ENCODE data around the gene CST8.

Gene CST8

DNA sequence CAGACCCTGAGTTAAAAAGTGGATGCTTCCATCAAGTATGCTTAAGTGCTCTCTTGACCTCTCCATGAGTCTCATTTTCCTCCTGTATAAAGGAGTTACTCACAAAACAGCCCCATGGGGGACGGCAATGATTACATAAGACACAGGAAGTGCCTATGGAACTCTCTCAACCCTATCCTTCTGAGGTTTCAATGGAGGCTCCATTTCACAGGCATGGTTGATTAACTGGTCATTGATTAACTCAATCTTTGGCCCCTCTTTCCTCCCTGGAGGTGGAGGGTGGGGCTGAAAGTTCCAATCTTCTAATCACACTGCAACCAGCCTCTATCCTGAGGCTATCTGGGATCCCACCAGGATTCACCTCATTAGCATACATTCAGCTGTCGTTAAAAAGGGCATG is 29.3 kb downstream of the CST8 start:
- H3K4me3 ChIP-seq (ENCODE audit: low read depth, low read length), result no peak overlapping the region
- peaks cover under 1% of the 10 kb centered on the region; the same call in 1 of the 2 replicates for H3K4me1 ChIP-seq (ENCODE audit: control insufficient read depth, insufficient read depth, low read length)

DNA sequence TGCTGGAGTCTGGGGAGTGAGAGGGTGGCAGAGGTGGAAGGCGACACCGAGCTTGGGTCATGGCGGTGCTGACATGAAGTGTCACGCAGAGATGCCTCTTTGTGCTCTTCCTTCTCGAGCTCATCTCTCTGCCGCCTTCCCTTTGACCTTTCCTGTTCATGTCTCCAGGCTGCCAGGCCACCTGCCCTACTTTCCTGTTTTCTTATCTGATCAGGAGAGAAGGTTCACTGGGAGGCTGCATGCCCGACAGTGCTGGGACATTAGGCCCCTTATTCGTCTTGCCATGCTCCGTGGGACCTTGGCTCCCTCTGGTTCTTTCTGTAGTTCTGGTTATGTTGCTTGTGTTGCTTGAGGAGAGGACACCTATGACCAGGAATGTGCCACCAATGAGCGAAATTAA is 33.2 kb downstream of the CST8 start:
- Histone ChIP-seq H3K9ac (ENCODE audit: low read length) (no peak overlapping the region), H3K4me3 (ENCODE audit: low read depth, low read length) (no peak overlapping the region), H3K36me3 (ENCODE audit: control insufficient read depth, insufficient read depth, low read length) (no peaks in the 10 kb centered on the region), H3K4me1 (ENCODE audit: control insufficient read depth, insufficient read depth, low read length) (no peaks in the 10 kb centered on the region), H3K9me3 (ENCODE audit: control insufficient read depth, insufficient read depth, low read depth, low read length) (peaks cover 37% of the 10 kb centered on the region), H3K27ac (ENCODE audit: low read depth, low read length) (no peak overlapping the region), H3K27me3 (ENCODE audit: control insufficient read depth, insufficient read depth, low read length) (no peaks in the 10 kb centered on the region)

More for the DNA sequence above, 29.3 kb downstream of the CST8 start:
- Histone ChIP-seq H3K36me3 (ENCODE audit: control insufficient read depth, insufficient read depth, low read length) (no peaks in the 10 kb centered on the region), H3K9ac (ENCODE audit: low read length) (no peak overlapping the region), H3K9me3 (ENCODE audit: control insufficient read depth, insufficient read depth, low read depth, low read length) (peaks cover 25% of the 10 kb centered on the region), H3K27me3 (ENCODE audit: control insufficient read depth, insufficient read depth, low read length) (no peaks in the 10 kb centered on the region), H3K27ac (ENCODE audit: low read depth, low read length) (no peak overlapping the region)

DNA sequence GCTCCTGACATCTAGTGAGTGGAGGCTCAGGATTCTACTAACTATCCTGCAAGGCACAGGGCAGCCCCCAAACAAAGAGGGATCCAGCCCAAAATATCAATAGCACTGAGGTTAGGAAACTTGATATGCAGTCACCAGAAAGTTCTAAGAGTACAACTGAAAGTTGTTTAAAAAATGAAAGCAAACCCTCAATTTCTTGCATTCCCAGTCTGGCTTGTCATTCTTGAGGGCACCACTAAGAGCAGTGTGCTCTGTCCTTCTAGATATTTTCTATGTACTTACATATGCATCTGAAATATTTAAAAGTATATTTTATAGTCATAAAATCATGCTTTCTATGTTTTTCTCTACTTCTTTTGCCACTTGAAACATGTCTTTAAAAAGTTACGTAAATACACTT is 35.9 kb downstream of the CST8 start:
- Histone ChIP-seq H3K4me3 (ENCODE audit: low read depth, low read length) (no peak overlapping the region), H3K4me1 (ENCODE audit: control insufficient read depth, insufficient read depth, low read length) (no peaks in the 10 kb centered on the region; the same call in 1 of the 2 replicates), H3K9me3 (ENCODE audit: control insufficient read depth, insufficient read depth, low read depth, low read length) (peaks cover 32% of the 10 kb centered on the region), H3K27ac (ENCODE audit: low read depth, low read length) (no peak overlapping the region), H3K36me3 (ENCODE audit: control insufficient read depth, insufficient read depth, low read length) (no peaks in the 10 kb centered on the region), H3K9ac (ENCODE audit: low read length) (no peak overlapping the region), H3K27me3 (ENCODE audit: control insufficient read depth, insufficient read depth, low read length) (no peaks in the 10 kb centered on the region)

DNA sequence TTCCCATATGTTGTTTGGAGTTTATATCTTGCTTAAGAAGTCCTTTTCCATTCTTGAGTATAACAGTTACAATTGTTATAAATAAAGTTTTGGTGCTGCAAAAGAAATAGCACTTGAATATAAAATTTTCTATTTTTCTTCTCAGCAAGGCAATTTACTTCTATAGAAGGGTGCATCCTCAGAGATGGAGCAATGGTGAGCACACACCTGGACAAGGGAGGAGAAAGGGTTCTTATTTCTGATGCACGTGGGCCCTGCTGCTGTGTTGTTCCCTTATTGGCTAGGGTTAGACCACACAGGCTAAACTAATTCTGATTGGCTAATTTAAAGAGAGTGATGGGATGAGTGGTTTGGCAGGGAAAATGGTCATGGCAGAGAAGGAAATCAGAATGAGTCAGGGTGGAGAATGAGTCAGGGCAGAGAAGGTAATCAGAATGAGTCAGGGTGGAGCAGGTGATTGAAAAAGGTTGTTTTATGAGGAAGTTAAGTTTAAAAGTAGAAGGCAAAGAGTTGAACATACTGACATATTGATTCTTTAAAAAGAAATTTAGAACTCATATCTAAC is 38.0 kb downstream of the CST8 start:
- no peaks in the 10 kb centered on the region for H3K36me3 ChIP-seq (ENCODE audit: control insufficient read depth, insufficient read depth, low read length)
- H3K9ac ChIP-seq (ENCODE audit: low read length), result no peak overlapping the region
- H3K27ac ChIP-seq (ENCODE audit: low read depth, low read length), result no peak overlapping the region
- peaks cover 26% of the 10 kb centered on the region for H3K9me3 ChIP-seq (ENCODE audit: control insufficient read depth, insufficient read depth, low read depth, low read length)
- H3K4me3 ChIP-seq (ENCODE audit: low read depth, low read length), result no peak overlapping the region
- peaks cover 17% of the 10 kb centered on the region for H3K4me1 ChIP-seq (ENCODE audit: control insufficient read depth, insufficient read depth, low read length)
- no peaks in the 10 kb centered on the region for H3K27me3 ChIP-seq (ENCODE audit: control insufficient read depth, insufficient read depth, low read length)

DNA sequence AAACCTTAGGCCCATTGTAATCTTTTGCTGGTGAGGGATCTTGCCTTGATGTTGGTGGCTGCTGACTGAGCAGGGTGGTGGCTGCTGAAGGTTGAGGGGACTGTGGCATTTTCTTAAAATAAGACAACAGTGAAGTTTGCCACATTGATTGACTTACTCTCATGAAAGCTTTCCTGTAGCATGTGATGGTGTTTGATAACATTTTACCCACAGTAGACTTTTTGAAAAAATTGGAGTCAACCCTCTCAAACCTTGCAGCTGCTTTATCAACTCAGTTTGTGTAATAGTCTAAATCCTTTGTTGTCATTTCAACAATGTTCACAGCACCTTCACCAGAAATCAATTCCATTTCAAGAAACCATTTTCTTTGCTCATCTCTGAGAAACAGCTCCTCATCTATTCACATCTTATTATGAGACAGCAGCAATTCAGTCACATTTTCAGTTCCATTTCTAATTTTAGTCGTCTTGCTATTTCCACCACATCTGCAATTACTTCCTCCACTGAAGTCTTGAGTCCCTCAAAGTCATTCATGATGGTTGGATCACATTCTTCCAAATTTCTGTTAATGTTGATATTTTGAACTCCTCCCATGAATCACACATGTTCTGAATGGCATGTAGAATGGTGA is 40.1 kb downstream of the CST8 start:
- Histone ChIP-seq H3K4me1 (ENCODE audit: control insufficient read depth, insufficient read depth, low read length) (peaks cover 29% of the 10 kb centered on the region), H3K9me3 (ENCODE audit: control insufficient read depth, insufficient read depth, low read depth, low read length) (peaks cover 26% of the 10 kb centered on the region), H3K27ac (ENCODE audit: low read depth, low read length) (no peak overlapping the region), H3K36me3 (ENCODE audit: control insufficient read depth, insufficient read depth, low read length) (no peaks in the 10 kb centered on the region), H3K27me3 (ENCODE audit: control insufficient read depth, insufficient read depth, low read length) (no peaks in the 10 kb centered on the region), H3K9ac (ENCODE audit: low read length) (no peak overlapping the region), H3K4me3 (ENCODE audit: low read depth, low read length) (no peak overlapping the region)

DNA sequence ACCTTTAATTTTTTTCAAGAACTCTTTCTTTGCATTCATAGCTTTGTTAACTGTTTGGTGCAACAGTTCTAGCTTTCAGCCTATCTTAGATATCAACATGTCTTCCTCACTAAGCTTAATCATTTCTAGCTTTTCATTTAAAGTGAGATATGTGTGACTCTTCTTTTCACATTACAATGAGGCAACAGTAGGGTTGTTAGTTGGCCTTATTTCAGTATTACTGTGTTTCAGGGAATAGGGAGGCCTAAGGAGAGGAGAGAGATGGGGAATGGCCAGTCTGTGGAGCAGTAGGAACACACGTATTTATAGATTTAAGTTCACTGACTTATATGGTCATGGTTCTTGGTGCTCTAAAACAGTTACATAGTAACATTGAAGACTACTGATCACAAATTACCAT is 41.6 kb downstream of the CST8 start:
- no peaks in the 10 kb centered on the region for H3K27me3 ChIP-seq (ENCODE audit: control insufficient read depth, insufficient read depth, low read length)
- H3K4me1 ChIP-seq (ENCODE audit: control insufficient read depth, insufficient read depth, low read length), result peaks cover 29% of the 10 kb centered on the region
- H3K27ac ChIP-seq (ENCODE audit: low read depth, low read length), result no peak overlapping the region
- H3K36me3 ChIP-seq (ENCODE audit: control insufficient read depth, insufficient read depth, low read length), result no peaks in the 10 kb centered on the region
- no peak overlapping the region for H3K9ac ChIP-seq (ENCODE audit: low read length)
- H3K4me3 ChIP-seq (ENCODE audit: low read depth, low read length), result peak overlapping the region; percentile 22
- H3K9me3 ChIP-seq (ENCODE audit: control insufficient read depth, insufficient read depth, low read depth, low read length), result peaks cover 20% of the 10 kb centered on the region

DNA sequence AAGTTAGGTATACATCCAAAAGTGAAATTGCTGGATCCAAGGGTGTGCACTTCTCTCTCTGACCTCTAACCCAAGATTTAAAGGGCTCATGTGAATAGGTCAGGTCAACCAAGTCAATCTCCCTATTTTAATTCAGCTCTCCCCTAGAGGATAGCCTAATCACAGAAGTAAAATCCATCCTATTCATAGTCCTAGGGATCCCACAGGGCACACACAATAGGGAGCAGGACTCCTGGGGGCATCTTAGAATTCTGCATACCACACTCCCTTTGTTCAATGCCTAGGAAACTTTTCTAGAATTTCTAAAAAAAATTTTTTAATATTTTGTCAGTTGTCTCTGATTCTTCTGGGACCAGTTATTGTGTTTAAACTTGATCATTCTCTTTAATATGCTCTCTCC is 42.2 kb downstream of the CST8 start:
- Histone ChIP-seq H3K9me3 (ENCODE audit: control insufficient read depth, insufficient read depth, low read depth, low read length) (peaks cover 20% of the 10 kb centered on the region), H3K9ac (ENCODE audit: low read length) (no peak overlapping the region), H3K4me3 (ENCODE audit: low read depth, low read length) (peak overlapping the region; percentile 22), H3K36me3 (ENCODE audit: control insufficient read depth, insufficient read depth, low read length) (no peaks in the 10 kb centered on the region), H3K27me3 (ENCODE audit: control insufficient read depth, insufficient read depth, low read length) (no peaks in the 10 kb centered on the region), H3K27ac (ENCODE audit: low read depth, low read length) (peak overlapping the region; percentile 34; the same call in 1 of the 2 replicates), H3K4me1 (ENCODE audit: control insufficient read depth, insufficient read depth, low read length) (peaks cover 29% of the 10 kb centered on the region)

DNA sequence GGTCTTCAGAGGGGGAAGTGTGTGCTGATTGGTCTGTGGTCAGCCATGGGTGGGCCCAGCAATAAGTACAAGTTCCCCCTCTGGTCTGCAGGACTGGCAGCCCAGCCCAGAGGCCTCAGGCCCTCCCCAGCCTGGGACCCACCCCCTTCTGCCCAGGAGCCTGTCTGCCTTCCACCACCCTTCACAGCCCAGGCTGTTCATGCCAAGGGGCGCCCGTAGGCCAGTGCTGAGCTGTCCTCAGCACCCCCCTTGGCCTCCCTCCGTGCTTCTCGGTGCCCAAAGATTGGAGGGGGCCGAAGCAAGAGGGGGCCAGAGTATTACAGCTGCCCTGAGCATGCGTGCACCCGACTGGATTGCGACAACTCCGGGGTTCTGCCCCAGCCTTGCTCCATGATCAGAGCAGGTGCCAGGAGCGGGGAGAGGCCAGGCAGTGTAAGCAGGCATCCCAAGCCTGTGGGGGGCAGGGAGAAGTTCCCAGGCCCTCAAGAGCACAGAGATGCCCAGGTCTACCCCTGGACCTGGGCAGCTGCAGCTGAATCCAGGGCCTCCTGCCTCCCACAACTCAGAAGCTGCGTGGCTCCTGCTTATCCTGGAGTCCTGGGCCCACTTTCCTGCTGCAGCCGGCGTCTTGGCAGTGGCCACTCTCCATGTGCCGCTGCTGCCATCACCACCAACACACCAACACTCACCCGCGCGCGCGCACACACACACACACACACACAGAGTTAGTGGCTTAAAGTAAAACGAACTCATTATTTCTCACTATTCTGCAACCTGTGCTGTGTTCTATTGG is 44.1 kb downstream of the CST8 start:
- no peak overlapping the region for H3K4me3 ChIP-seq (ENCODE audit: low read depth, low read length)

DNA sequence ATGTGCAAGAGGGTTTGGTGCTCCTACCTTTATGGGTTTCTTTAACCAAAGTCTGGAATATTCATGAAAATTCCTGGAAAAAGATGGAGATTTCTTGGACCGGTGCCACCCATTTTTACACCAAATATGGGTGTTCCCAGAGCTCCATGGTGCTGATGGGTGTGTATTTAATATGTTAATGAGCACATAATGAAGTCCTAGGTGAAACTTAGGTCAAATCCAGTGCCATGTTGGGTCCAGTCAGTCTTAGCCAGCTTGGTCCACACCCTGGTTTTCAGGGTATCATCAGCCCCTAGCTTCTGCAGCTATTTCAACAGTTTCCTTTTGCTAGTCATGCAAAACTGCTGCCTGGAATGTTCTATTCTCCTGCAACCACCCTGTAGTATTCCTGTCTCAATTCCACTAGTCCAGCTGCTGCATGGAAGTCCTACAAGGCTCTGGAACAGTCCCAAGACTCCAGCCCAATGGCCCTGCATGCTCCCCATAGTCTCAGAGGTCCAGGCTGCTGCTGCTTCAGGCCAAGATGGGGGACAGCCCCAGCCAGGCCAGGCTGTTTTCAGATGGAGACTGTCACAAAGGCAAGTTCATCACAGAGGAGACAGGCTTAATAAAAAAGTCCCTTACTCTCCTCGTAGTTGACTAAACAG is 45.5 kb downstream of the CST8 start:
- Histone ChIP-seq H3K4me1 (ENCODE audit: control insufficient read depth, insufficient read depth, low read length) (peaks cover 34% of the 10 kb centered on the region), H3K9me3 (ENCODE audit: control insufficient read depth, insufficient read depth, low read depth, low read length) (0 out of 2 replicates have a peak, but pooled peaks cover 2% of the 10 kb centered on the region), H3K27ac (ENCODE audit: low read depth, low read length) (no peak overlapping the region), H3K9ac (ENCODE audit: low read length) (no peak overlapping the region), H3K36me3 (ENCODE audit: control insufficient read depth, insufficient read depth, low read length) (no peaks in the 10 kb centered on the region), H3K27me3 (ENCODE audit: control insufficient read depth, insufficient read depth, low read length) (no peaks in the 10 kb centered on the region), H3K4me3 (ENCODE audit: low read depth, low read length) (no peak overlapping the region)

More for the DNA sequence above, 44.1 kb downstream of the CST8 start:
- Histone ChIP-seq H3K36me3 (ENCODE audit: control insufficient read depth, insufficient read depth, low read length) (no peaks in the 10 kb centered on the region), H3K4me1 (ENCODE audit: control insufficient read depth, insufficient read depth, low read length) (peaks cover 29% of the 10 kb centered on the region), H3K9ac (ENCODE audit: low read length) (no peak overlapping the region), H3K9me3 (ENCODE audit: control insufficient read depth, insufficient read depth, low read depth, low read length) (peaks cover 10% of the 10 kb centered on the region; the same call in 1 of the 2 replicates), H3K27me3 (ENCODE audit: control insufficient read depth, insufficient read depth, low read length) (no peaks in the 10 kb centered on the region), H3K27ac (ENCODE audit: low read depth, low read length) (no peak overlapping the region)

DNA sequence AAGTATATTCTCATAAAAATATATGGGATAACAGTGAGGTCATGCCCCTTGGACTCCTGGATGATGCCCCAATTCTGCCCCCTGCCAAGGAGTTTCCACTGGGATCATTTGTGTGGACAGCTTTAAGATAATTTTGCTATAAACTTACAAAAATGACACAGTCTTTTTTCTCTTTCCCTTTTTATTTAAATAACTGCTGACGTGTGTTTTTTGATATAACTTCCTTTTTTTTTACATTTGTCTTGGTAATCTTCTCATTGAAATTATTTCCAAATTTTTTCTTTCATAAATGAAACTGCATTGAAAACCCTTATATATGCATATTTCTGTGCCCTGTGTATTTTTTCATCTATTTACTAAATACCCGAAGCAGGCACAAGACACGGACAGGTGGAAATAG is 46.1 kb downstream of the CST8 start:
- Histone ChIP-seq H3K4me3 (ENCODE audit: low read depth, low read length) (no peak overlapping the region), H3K27ac (ENCODE audit: low read depth, low read length) (no peak overlapping the region), H3K4me1 (ENCODE audit: control insufficient read depth, insufficient read depth, low read length) (peaks cover 39% of the 10 kb centered on the region), H3K36me3 (ENCODE audit: control insufficient read depth, insufficient read depth, low read length) (no peaks in the 10 kb centered on the region), H3K9me3 (ENCODE audit: control insufficient read depth, insufficient read depth, low read depth, low read length) (0 out of 2 replicates have a peak, but pooled peaks cover 2% of the 10 kb centered on the region), H3K9ac (ENCODE audit: low read length) (no peak overlapping the region), H3K27me3 (ENCODE audit: control insufficient read depth, insufficient read depth, low read length) (no peaks in the 10 kb centered on the region)

Data from HUES6 (cell line).